IMR-90 (cell line): ENCODE data around the gene AGO1. TPM values are rescaled to one million over a fixed set of nuclear protein-coding genes. Genes with fewer than 3 reads are reported as not detected.

Experiments
- ATAC-seq: fragments of 200-7000 bp; cut with Tn5 transposase; 2 replicates; pipeline ENCODE4 v1.9.1; 2020; ENCODE audit warnings: low read depth, mild to moderate bottlenecking, moderate library complexity
- BruUV-seq: library from RNA; stranded (reverse); fragments of 400-500 nt; replicated peaks from 2 replicates; lab custom pipeline; 2021; lab: Mats Ljungman, UMichigan
- CTCF ChIA-PET: fragments of 300-600 bp; formaldehyde crosslinking; extraction: SDS; loops from one replicate; lab custom pipeline; 2021; ENCODE audit warnings: antibody characterized with exemption; lab: Yijun Ruan, JAX
- POLR2A ChIA-PET: fragments of 300-600 bp; sonication (Branson Sonifier 250); formaldehyde crosslinking; loops from one replicate; lab custom pipeline; 2022; ENCODE audit warnings: antibody characterized with exemption; ENCODE audit not compliant: unreplicated experiment; lab: Charles Lee
- DNase-seq: peaks from one replicate; pipeline ENCODE4 v3.0.0; 2013
- H2AFZ ChIP-seq: replicated peaks from 2 replicates; pipeline ENCODE3; 2013; ENCODE audit warnings: low read length, mild to moderate bottlenecking; ENCODE audit not compliant: poor library complexity
- H2AK5ac ChIP-seq: 2 replicates; pipeline ENCODE4 v1.6.1; 2013; ENCODE audit warnings: low read depth, low read length, inconsistent platforms
- H2AK9ac ChIP-seq: replicated peaks from 2 replicates; pipeline ENCODE3; 2013; ENCODE audit warnings: mild to moderate bottlenecking, low read depth, low read length, moderate library complexity; ENCODE audit not compliant: poor library complexity
- H2BK120ac ChIP-seq: 2 replicates; pipeline ENCODE4 v1.6.1; 2013; ENCODE audit warnings: low read depth, low read length, inconsistent platforms
- H2BK15ac ChIP-seq: 3 replicates; pipeline ENCODE4 v1.6.1; 2013; ENCODE audit warnings: low read depth, low read length, inconsistent platforms
- H2BK20ac ChIP-seq: 2 replicates; pipeline ENCODE4 v1.6.1; 2013; ENCODE audit warnings: low read depth, mild to moderate bottlenecking, inconsistent platforms, low read length, moderate library complexity
- H2BK5ac ChIP-seq: 2 replicates; pipeline ENCODE4 v1.6.1; 2013; ENCODE audit warnings: mild to moderate bottlenecking, low read depth, low read length, inconsistent platforms; ENCODE audit not compliant: poor library complexity, severe bottlenecking
- H3K14ac ChIP-seq: replicated peaks from 2 replicates; pipeline ENCODE4 v1.6.1; 2013; ENCODE audit warnings: low read depth, low read length, inconsistent platforms
- H3K18ac ChIP-seq: 2 replicates; pipeline ENCODE4 v1.6.1; 2013; ENCODE audit warnings: low read depth, low read length, control low read depth
- H3K23ac ChIP-seq: 2 replicates; pipeline ENCODE4 v1.6.1; 2013; ENCODE audit warnings: low read depth, low read length, inconsistent platforms
- H3K27ac ChIP-seq: 2 replicates; pipeline ENCODE4 v1.5.1; 2013; ENCODE audit warnings: mild to moderate bottlenecking, control low read depth, low read length; ENCODE audit not compliant: insufficient read depth
- H3K27me3 ChIP-seq: 2 replicates; pipeline ENCODE4 v1.6.1; 2013; ENCODE audit warnings: low read length; ENCODE audit not compliant: control insufficient read depth, insufficient read depth
- H3K36me3 ChIP-seq: 2 replicates; pipeline ENCODE4 v1.6.1; 2013; ENCODE audit warnings: low read length, mixed read lengths; ENCODE audit not compliant: control insufficient read depth, insufficient read depth
- H3K4ac ChIP-seq: 2 replicates; pipeline ENCODE4 v1.6.1; 2013; ENCODE audit warnings: low read depth, low read length, inconsistent platforms
- H3K4me1 ChIP-seq: 2 replicates; pipeline ENCODE4 v1.6.1; 2013; ENCODE audit warnings: low read length, mixed read lengths; ENCODE audit not compliant: control insufficient read depth, insufficient read depth
- H3K4me2 ChIP-seq: 2 replicates; pipeline ENCODE4 v1.6.1; 2013; ENCODE audit warnings: low read depth, mild to moderate bottlenecking, control low read depth, low read length, moderate library complexity
- H3K4me3 ChIP-seq: 2 replicates; pipeline ENCODE4 v1.5.1; 2013; ENCODE audit warnings: low read depth, mild to moderate bottlenecking, control low read depth, low read length, moderate library complexity; ENCODE audit not compliant: insufficient read depth
- H3K56ac ChIP-seq: 2 replicates; pipeline ENCODE4 v1.6.1; 2013; ENCODE audit warnings: low read length, inconsistent platforms; ENCODE audit not compliant: insufficient read depth; ENCODE audit errors: extremely low read depth
- H3K79me1 ChIP-seq, 2 experiments: 2 replicates each; pipeline ENCODE4 v1.6.1; 2013; ENCODE audit warnings: low read length in 2 of 2, inconsistent platforms in 1 of 2, low read depth in 1 of 2
- H3K9ac ChIP-seq: 2 replicates; pipeline ENCODE4 v1.6.1; 2013; ENCODE audit warnings: low read depth, low read length, control low read depth
- H3K9me1 ChIP-seq: 2 replicates; pipeline ENCODE4 v1.6.1; 2013; ENCODE audit warnings: low read length, inconsistent platforms; ENCODE audit not compliant: insufficient read depth
- H3K9me3 ChIP-seq: 2 replicates; pipeline ENCODE4 v1.6.1; 2013; ENCODE audit warnings: low read length; ENCODE audit not compliant: control insufficient read depth, insufficient read depth
- H4K20me1 ChIP-seq: 2 replicates; pipeline ENCODE4 v1.6.1; 2013; ENCODE audit warnings: low read length, inconsistent platforms; ENCODE audit not compliant: insufficient read depth
- H4K5ac ChIP-seq: 2 replicates; pipeline ENCODE4 v1.6.1; 2013; ENCODE audit warnings: mild to moderate bottlenecking, low read depth, low read length, control low read depth
- H4K8ac ChIP-seq, 2 experiments: 2 replicates each; pipeline ENCODE4 v1.6.1; 2013; ENCODE audit warnings: low read depth in 2 of 2, low read length in 2 of 2, control low read depth in 1 of 2, inconsistent platforms in 1 of 2
- H4K91ac ChIP-seq: 2 replicates; pipeline ENCODE4 v1.6.1; 2013; ENCODE audit warnings: low read depth, low read length, inconsistent platforms; ENCODE audit not compliant: insufficient read depth
- BHLHE40 ChIP-seq: fragments of 150-350 bp; IDR thresholded peaks from 2 replicates; pipeline ENCODE4 v1.6.1; 2016; ENCODE audit warnings: mild to moderate bottlenecking, low read depth, low read length
- CTCF ChIP-seq: conservative IDR thresholded peaks from 2 replicates; pipeline ENCODE4 v1.5.1; 2012; ENCODE audit warnings: mild to moderate bottlenecking, low read depth, low read length, improper control_type of control experiment
- FOS ChIP-seq: fragments of 150-350 bp; IDR thresholded peaks from 2 replicates; pipeline ENCODE4 v1.6.1; 2016; ENCODE audit warnings: low read depth, low read length
- MAFK ChIP-seq: IDR thresholded peaks from 2 replicates; pipeline ENCODE4 v1.6.1; 2012; ENCODE audit warnings: low read depth, low read length, improper control_type of control experiment
- MAZ ChIP-seq: IDR thresholded peaks from 2 replicates; pipeline ENCODE4 v1.6.1; 2012; ENCODE audit warnings: low read depth, mild to moderate bottlenecking, low read length, improper control_type of control experiment, moderate library complexity, borderline replicate concordance
- MXI1 ChIP-seq: IDR thresholded peaks from 2 replicates; pipeline ENCODE4 v1.6.1; 2012; ENCODE audit warnings: low read depth, mild to moderate bottlenecking, low read length, moderate library complexity, borderline replicate concordance
- NFE2L2 ChIP-seq: fragments of 150-350 bp; IDR thresholded peaks from 2 replicates; pipeline ENCODE4 v1.6.1; 2016; ENCODE audit warnings: low read depth, mild to moderate bottlenecking, low read length
- POLR2A ChIP-seq: IDR thresholded peaks from 2 replicates; pipeline ENCODE4 v1.6.1; 2012; ENCODE audit warnings: mild to moderate bottlenecking, low read depth, low read length
- RAD21 ChIP-seq: IDR thresholded peaks from 2 replicates; pipeline ENCODE4 v1.6.1; 2012; ENCODE audit warnings: low read length, improper control_type of control experiment
- RCOR1 ChIP-seq: IDR thresholded peaks from 2 replicates; pipeline ENCODE4 v1.6.1; 2012; ENCODE audit warnings: mild to moderate bottlenecking, low read length, improper control_type of control experiment; ENCODE audit not compliant: insufficient replicate concordance
- RFX5 ChIP-seq: IDR thresholded peaks from 2 replicates; pipeline ENCODE4 v1.8.0; 2012; ENCODE audit warnings: low read depth, mild to moderate bottlenecking, low read length, moderate library complexity
- SMC3 ChIP-seq: fragments of 150-350 bp; IDR thresholded peaks from 2 replicates; pipeline ENCODE4 v1.6.1; 2016; ENCODE audit warnings: low read depth, mild to moderate bottlenecking, antibody characterized with exemption, low read length, moderate library complexity
- USF2 ChIP-seq: fragments of 150-350 bp; IDR thresholded peaks from 2 replicates; pipeline ENCODE4 v1.6.1; 2017; ENCODE audit warnings: mild to moderate bottlenecking, antibody characterized with exemption, low read length, low read depth
- WGBS, 2 experiments: methylation state at CpG; one replicate each; pipeline versions ENCODE4 v1.1.5 to v1.1.7; 2013; ENCODE audit warnings: missing lambda C conversion rate in 2 of 2; ENCODE audit not compliant: insufficient read length in 1 of 2; ENCODE audit errors: extremely low coverage in 2 of 2; 5-methylcytosine and 5-hydroxymethylcytosine counted together
- dilution Hi-C: fragments of 300-500 bp; cut with HindIII; formaldehyde crosslinking; loops from one replicate; pipeline ENCODE4 v1.14.3; 2018; ENCODE audit warnings: low sequenced_read_pairs; ENCODE audit not compliant: unreplicated experiment
- in situ Hi-C: fragments of 300-500 bp; cut with MboI; formaldehyde crosslinking; loops from 3 replicates; pipeline ENCODE4 v1.14.3; 2019; ENCODE audit warnings: low sequenced_read_pairs, inconsistent platforms, mixed read lengths
- intact Hi-C: fragments of 100-400 bp; cut with micrococcal nuclease; formaldehyde crosslinking; loops from 2 replicates; pipeline ENCODE4 v1.10.0; 2022
- polyA plus RNA-seq, 3 experiments: library from polyadenylated mRNA; depleted of rRNA; stranded (reverse); fragments of >200 nt; gene quantifications; 2 replicates each; pipeline ENCODE4 v1.2.3, GENCODE V29; 2012; ENCODE audit warnings: low replicate concordance in 1 of 3
- total RNA-seq: library from RNA; depleted of rRNA; stranded (reverse); fragments of >200 nt; gene quantifications from 2 replicates; pipeline ENCODE4 v1.2.3, GENCODE V29; 2012
- TF ChIP-seq, protein P1 (sequence below): fragments of 150-350 bp; IDR thresholded peaks from 2 replicates; pipeline ENCODE4 v1.6.1; 2016; ENCODE audit warnings: low read depth, mild to moderate bottlenecking, low read length, moderate library complexity, borderline replicate concordance

AGO1 gene
- total and polyA plus RNA-seq, 2 of the 4 experiments (the other 2 are of a cell fraction) = 11.3 to 21.5 TPM

DNA sequence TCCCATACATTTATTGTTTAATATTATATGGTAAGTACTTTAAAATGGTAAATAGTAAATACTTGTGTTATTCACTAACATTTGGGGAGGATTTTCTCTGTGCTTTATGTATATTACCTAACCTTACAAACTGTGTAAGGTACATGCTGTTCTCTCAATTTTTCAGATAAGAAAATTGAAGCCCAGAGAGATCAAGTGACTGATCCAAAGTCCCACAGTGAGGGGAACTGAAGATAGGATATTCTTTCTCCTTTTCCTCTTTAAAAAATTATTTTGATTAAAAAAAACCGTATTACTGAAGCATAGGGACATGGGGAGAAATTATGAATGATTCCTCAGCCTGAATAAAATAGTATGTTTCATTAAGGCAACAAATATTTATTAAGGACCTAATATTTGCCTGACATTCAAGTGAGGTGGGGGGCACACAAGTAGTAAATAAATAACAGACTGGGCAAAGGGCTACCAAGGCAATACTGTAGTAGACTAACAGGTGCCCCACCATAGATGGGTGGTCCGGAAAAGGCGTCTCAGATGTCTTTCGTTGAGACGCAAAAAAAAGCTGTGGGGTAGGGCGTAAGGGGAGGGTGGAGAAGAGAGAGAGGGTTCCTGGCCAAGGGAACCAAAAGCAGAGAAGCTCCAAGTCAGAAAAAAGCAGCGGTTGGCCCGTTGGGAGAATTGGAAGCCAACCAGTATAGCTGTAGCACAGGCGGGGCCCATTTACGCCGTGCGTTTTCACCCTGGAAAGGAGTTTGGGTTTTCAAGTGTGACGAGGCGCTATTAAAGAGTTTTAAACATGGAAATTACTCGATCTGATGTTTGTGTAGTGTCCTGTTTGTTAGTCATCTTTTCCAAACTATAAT lies 47.0 kb downstream of the AGO1 start:
- Histone ChIP-seq H3K23ac (peak overlapping the region; percentile 39; the same call in 1 of the 2 replicates), H3K4me1 (peaks cover 3% of the 10 kb centered on the region), H3K4me2 (peak overlapping the region; percentile 79), H3K4ac (peak overlapping the region; percentile 84), H2BK15ac (no peak overlapping the region), H3K14ac (peak overlapping the region; percentile 81), H3K4me3 (peak overlapping the region; percentile 92), H4K20me1 (no peaks in the 10 kb centered on the region), H2BK20ac (no peak overlapping the region), H3K9me1 (peaks cover 3% of the 10 kb centered on the region; the same call in 1 of the 2 replicates), H3K9me3 (no peaks in the 10 kb centered on the region), H2AK9ac (peak overlapping the region; percentile 38), H3K36me3 (no peaks in the 10 kb centered on the region), H2BK120ac (no peak overlapping the region), H3K56ac (peak overlapping the region; percentile 71), H3K79me1 (peaks cover 4 to 34% of the 10 kb centered on the region in 2 experiments; a peak in 3 of 4 replicates), H4K5ac (peak overlapping the region; percentile 65), H2AFZ (peak overlapping the region; percentile 84), H3K27ac (peak overlapping the region; percentile 88), H2AK5ac (no peak overlapping the region), H3K27me3 (no peaks in the 10 kb centered on the region), H3K9ac (peak overlapping the region; percentile 84), H4K8ac (peak overlapping the region; percentile 79 to 83), H4K91ac (peak overlapping the region; percentile 2; the same call in 1 of the 2 replicates), H2BK5ac (peak overlapping the region; percentile 88), H3K18ac (no peak overlapping the region)
- in situ Hi-C loops (no loop called here), intact Hi-C loops (loop anchor here (10.0 kb wide), 1 partner anchor 155 kb away; the partner anchor contains the start of genes ADPRS and TEKT2), dilution Hi-C loops (no loop called here)
- no TSS peak for BruUV-seq
- peak; percentile 42 for DNase-seq
- ChIA-PET POLR2A (no interaction called here), CTCF (no interaction called here)
- WGBS, 2 experiments = 0% methylated on average over 5 of the region's 15 CpGs; no CpG with 5 or more reads in 1 of the 2 experiments
- peak; percentile 18 for ATAC-seq
- TF ChIP-seq MAZ = no peak
- no peak for TF ChIP-seq MXI1
- no peak for TF ChIP-seq USF2
- no peak for TF ChIP-seq MAFK
- no peak for TF ChIP-seq RCOR1
- TF ChIP-seq NFE2L2 = no peak
- TF ChIP-seq, protein P1, sequence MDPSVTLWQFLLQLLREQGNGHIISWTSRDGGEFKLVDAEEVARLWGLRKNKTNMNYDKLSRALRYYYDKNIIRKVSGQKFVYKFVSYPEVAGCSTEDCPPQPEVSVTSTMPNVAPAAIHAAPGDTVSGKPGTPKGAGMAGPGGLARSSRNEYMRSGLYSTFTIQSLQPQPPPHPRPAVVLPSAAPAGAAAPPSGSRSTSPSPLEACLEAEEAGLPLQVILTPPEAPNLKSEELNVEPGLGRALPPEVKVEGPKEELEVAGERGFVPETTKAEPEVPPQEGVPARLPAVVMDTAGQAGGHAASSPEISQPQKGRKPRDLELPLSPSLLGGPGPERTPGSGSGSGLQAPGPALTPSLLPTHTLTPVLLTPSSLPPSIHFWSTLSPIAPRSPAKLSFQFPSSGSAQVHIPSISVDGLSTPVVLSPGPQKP = no peak
- TF ChIP-seq SMC3 = no peak
- no peak for TF ChIP-seq CTCF
- no peak for TF ChIP-seq FOS
- TF ChIP-seq RFX5 = no peak
- no peak for TF ChIP-seq POLR2A
- TF ChIP-seq RAD21 = no peak
- TF ChIP-seq BHLHE40 = no peak
